Tibial nerve (tissue), 4 donors: ENCODE data around the gene FGD6. TPM values are rescaled to one million over a fixed set of nuclear protein-coding genes. Genes with fewer than 3 reads are reported as not detected.

Experiments
- DNase-seq, 2 donors: peaks; one replicate each; pipeline ENCODE4 v3.0.0-alpha.2; 2019; ENCODE audit warnings: low spot score in 2 of 2
- H3K27ac ChIP-seq, 4 donors: fragments of 200-600 bp; sonication (generic) in 3 of 4; one replicate each; pipeline ENCODE4 v1.5.1; 2017 to 2019; ENCODE audit warnings: mild to moderate bottlenecking in 1 of 4
- H3K27me3 ChIP-seq, 2 donors: fragments of 200-600 bp; sonication (generic) in 1 of 2; one replicate each; pipeline versions ENCODE4 v1.5.1 to v1.6.0; 2017 to 2019
- H3K36me3 ChIP-seq, 3 donors: fragments of 200-600 bp; sonication (generic); one replicate each; pipeline ENCODE4 v1.5.1; 2018 to 2019
- H3K4me1 ChIP-seq, 4 donors: fragments of 200-600 bp; sonication (generic) in 3 of 4; one replicate each; pipeline ENCODE4 v1.5.1; 2017 to 2019
- H3K4me3 ChIP-seq, 4 donors: fragments of 200-600 bp; sonication (generic) in 3 of 4; one replicate each; pipeline ENCODE4 v1.5.1; 2017 to 2019; ENCODE audit warnings: mild to moderate bottlenecking in 1 of 4, moderate library complexity in 1 of 4
- H3K9me3 ChIP-seq, 4 donors: fragments of 200-600 bp; sonication (generic) in 3 of 4; one replicate each; pipeline ENCODE4 v1.5.1; 2017 to 2019
- EP300 ChIP-seq, 2 donors: sonication (generic); formaldehyde crosslinking; IDR thresholded peaks; one replicate each; pipeline ENCODE4 v1.6.1; 2017; ENCODE audit warnings: antibody characterized with exemption in 2 of 2, mild to moderate bottlenecking in 1 of 2
- POLR2A ChIP-seq, 2 donors: fragments of 450-650 bp; IDR thresholded peaks; one replicate each; pipeline ENCODE4 v1.6.1; 2017; ENCODE audit warnings: antibody characterized with exemption in 2 of 2, mild to moderate bottlenecking in 2 of 2, moderate library complexity in 2 of 2
- WGBS, 2 donors: methylation state at CpG; one replicate each; pipeline ENCODE4 v1.1.5; 2018; 5-methylcytosine and 5-hydroxymethylcytosine counted together
- total RNA-seq, 4 donors: library from RNA; depleted of rRNA; stranded (reverse); fragments of >200 nt; gene quantifications; one replicate each; pipeline ENCODE4 v1.1.0, GENCODE V29; 2016
- TF ChIP-seq, protein P1 (sequence below), 5 experiments: fragments of 200-600 bp in 3 of 5; fragments of 450-650 bp in 2 of 5; sonication (generic) in 3 of 5; IDR thresholded peaks; one replicate each; pipeline ENCODE4 v1.5.1; 2016 to 2019; ENCODE audit warnings: antibody characterized with exemption in 5 of 5, mild to moderate bottlenecking in 3 of 5, moderate library complexity in 2 of 5

Gene FGD6
- total RNA-seq, 4 donors from 2014 or later, result 9.2 to 13.4 (median 11.7) TPM

GRCh38 chr12:95158919-95159318 lies 58.3 kb downstream of the FGD6 start:
- WGBS, 2 donors, result 71 to 77% methylated on average over 3 of the region's 3 CpGs
- Histone ChIP-seq H3K9me3 (no peaks in the 10 kb centered on the region), H3K4me1 (peaks cover 0 to 10% (median 2%) of the 10 kb centered on the region in 4 donors), H3K27me3 (no peaks in the 10 kb centered on the region), H3K36me3 (no peaks in the 10 kb centered on the region), H3K27ac (no peak overlapping the region), H3K4me3 (no peak overlapping the region)
- DNase-seq, result no peak
- TF ChIP-seq, protein P1, sequence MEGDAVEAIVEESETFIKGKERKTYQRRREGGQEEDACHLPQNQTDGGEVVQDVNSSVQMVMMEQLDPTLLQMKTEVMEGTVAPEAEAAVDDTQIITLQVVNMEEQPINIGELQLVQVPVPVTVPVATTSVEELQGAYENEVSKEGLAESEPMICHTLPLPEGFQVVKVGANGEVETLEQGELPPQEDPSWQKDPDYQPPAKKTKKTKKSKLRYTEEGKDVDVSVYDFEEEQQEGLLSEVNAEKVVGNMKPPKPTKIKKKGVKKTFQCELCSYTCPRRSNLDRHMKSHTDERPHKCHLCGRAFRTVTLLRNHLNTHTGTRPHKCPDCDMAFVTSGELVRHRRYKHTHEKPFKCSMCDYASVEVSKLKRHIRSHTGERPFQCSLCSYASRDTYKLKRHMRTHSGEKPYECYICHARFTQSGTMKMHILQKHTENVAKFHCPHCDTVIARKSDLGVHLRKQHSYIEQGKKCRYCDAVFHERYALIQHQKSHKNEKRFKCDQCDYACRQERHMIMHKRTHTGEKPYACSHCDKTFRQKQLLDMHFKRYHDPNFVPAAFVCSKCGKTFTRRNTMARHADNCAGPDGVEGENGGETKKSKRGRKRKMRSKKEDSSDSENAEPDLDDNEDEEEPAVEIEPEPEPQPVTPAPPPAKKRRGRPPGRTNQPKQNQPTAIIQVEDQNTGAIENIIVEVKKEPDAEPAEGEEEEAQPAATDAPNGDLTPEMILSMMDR (IDR thresholded peaks at IDR 0.05), result no peak
- no peak for TF ChIP-seq EP300 (IDR thresholded peaks at IDR 0.05)

- TF ChIP-seq, protein P1 (IDR thresholded peaks at IDR 0.05), result no peak
- no peak for TF ChIP-seq POLR2A (IDR thresholded peaks at IDR 0.05)
- no peak for TF ChIP-seq EP300 (IDR thresholded peaks at IDR 0.05)
- H3K4me1 ChIP-seq, result no peaks in the 10 kb centered on the region
- no peak overlapping the region for H3K4me3 ChIP-seq
- 91 to 100% methylated on average over 2 of the region's 2 CpGs for WGBS, 2 donors
- DNase-seq, result no peak
- H3K36me3 ChIP-seq, result no peaks in the 10 kb centered on the region
- H3K9me3 ChIP-seq, result no peaks in the 10 kb centered on the region
- no peaks in the 10 kb centered on the region for H3K27me3 ChIP-seq
- H3K27ac ChIP-seq, result no peak overlapping the region
Measured at GRCh38 chr12:95151821-95152220, 65.4 kb downstream of the FGD6 start.

GRCh38 chr12:95151406-95151805 lies 65.9 kb downstream of the FGD6 start:
- TF ChIP-seq EP300 (IDR thresholded peaks at IDR 0.05) (no peak), POLR2A (IDR thresholded peaks at IDR 0.05) (no peak)
- TF ChIP-seq, protein P1 (IDR thresholded peaks at IDR 0.05), result no peak
- Histone ChIP-seq H3K9me3 (no peaks in the 10 kb centered on the region), H3K27ac (no peak overlapping the region), H3K4me1 (no peaks in the 10 kb centered on the region), H3K4me3 (no peak overlapping the region), H3K27me3 (no peaks in the 10 kb centered on the region), H3K36me3 (no peaks in the 10 kb centered on the region)
- no peak for DNase-seq
- 97 to 98% methylated on average over 2 of the region's 2 CpGs for WGBS, 2 donors

- Histone ChIP-seq H3K27ac (no peak overlapping the region), H3K9me3 (no peaks in the 10 kb centered on the region), H3K4me1 (no peaks in the 10 kb centered on the region), H3K27me3 (no peaks in the 10 kb centered on the region), H3K36me3 (no peaks in the 10 kb centered on the region), H3K4me3 (no peak overlapping the region)
- TF ChIP-seq POLR2A (IDR thresholded peaks at IDR 0.05) (no peak), EP300 (IDR thresholded peaks at IDR 0.05) (no peak)
- TF ChIP-seq, protein P1 (IDR thresholded peaks at IDR 0.05), result no peak
- 92 to 100% methylated on average over 1 of the region's 1 CpG for WGBS, 2 donors
- no peak for DNase-seq
Measured at GRCh38 chr12:95150501-95150900, 66.8 kb downstream of the FGD6 start.

DNA sequence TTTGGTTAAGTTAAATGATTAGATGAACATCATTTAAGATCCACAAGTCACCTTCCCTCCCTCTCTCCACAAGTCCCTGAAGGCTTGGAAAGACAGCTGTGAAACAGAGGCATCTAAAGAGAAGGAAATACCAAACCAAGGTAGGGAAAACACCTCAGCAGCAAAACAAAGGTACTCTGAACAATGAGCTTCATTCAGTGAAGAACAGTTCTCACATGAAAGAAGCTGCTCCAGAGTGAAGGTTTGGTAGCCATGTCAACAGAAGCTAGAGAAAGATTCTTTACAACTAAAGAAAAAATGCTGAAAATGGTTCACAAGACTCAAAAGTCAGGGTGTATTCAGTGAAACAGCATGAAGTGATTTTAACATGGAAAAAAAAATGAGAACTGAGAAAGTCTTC lies 69.4 kb downstream of the FGD6 start:
- no peak overlapping the region for H3K27ac ChIP-seq
- H3K36me3 ChIP-seq, result no peaks in the 10 kb centered on the region
- H3K4me1 ChIP-seq, result peaks cover 0 to 5% (median 0%) of the 10 kb centered on the region in 4 donors
- no peaks in the 10 kb centered on the region for H3K9me3 ChIP-seq
- H3K4me3 ChIP-seq, result no peak overlapping the region
- DNase-seq, result no peak
- no peaks in the 10 kb centered on the region for H3K27me3 ChIP-seq
- TF ChIP-seq, protein P1 (IDR thresholded peaks at IDR 0.05), result no peak
- TF ChIP-seq POLR2A (IDR thresholded peaks at IDR 0.05) (no peak), EP300 (IDR thresholded peaks at IDR 0.05) (no peak)
